Measurements from ENCODE around the gene GTF2E1. TPM values are rescaled to one million over a fixed set of nuclear protein-coding genes. Genes with fewer than 3 reads are reported as not detected.

GTF2E1 gene
- total and polyA plus RNA-seq, 10 of the 15 experiments (the other 5 are each of a cell fraction or from before 2014, with no cell fraction given): 9.2 to 24.9 (median 16.2) TPM

DNA sequence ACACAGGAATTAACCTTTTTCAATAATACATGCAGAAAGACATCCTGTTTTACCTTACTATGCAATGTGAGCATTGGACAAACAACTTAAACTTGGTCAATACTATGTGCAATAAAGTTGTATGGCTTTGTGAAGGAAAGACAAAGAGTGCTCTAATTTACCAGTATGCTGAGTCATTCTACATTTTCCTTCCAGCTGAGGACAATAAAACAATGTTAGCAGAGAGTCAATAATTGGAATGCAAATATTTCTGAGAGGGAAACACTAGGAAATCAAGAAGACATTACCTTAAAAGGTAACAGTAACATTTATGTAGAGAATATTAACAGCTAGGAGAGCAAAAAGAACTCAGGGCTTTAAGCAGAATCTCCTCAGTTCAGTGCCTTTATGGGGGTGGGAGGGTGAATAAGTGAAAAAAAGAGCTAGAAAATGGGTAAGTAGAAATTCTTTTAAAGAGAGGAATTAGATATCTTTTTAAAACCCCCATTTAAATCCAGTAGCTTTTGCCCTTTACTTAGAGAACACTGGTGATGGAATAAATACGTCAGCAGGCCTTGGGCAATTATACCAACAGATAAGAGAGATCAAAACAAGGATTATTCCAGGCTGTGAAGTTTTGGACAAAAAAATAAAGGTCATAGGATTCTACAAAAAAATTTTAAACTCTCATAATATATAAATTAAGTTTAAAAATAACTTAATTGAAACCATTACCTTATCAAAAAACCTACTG is 48.9 kb upstream of the GTF2E1 start:
- SMC1A ChIA-PET (ENCODE audit: uncharacterized antibody, unreplicated experiment): interaction anchor here (1.1 to 1.2 kb wide), 3 partner anchors 15 to 93 kb away, joined by 3 to 7 read pairs (median 4); no protein-coding TSS in a partner anchor
- Histone ChIP-seq H4K20me1 (ENCODE audit: control insufficient read depth, insufficient read depth) (no peaks in the 10 kb centered on the region), H3K4me1 (ENCODE audit: control insufficient read depth, insufficient read depth, low read length) (peaks cover 3% of the 10 kb centered on the region; the same call in 1 of the 2 replicates), H3K4me2 (ENCODE audit: control insufficient read depth, insufficient read depth) (no peak overlapping the region), H3K79me2 (ENCODE audit: control insufficient read depth, insufficient read depth, low read length) (no peaks in the 10 kb centered on the region), H3K9ac (ENCODE audit: control insufficient read depth, insufficient read depth, low read length) (no peak overlapping the region), H3K27me3 (replicated peaks in 1 of 2; ENCODE audit: control insufficient read depth in 2 of 2, insufficient read depth in 2 of 2, low read length in 1 of 2) (no peaks in the 10 kb centered on the region), H3K4me3 (no peak overlapping the region), H3K36me3 (ENCODE audit: control insufficient read depth in 2 of 2, insufficient read depth in 2 of 2, low read length in 1 of 2) (peaks cover 0 to 9% of the 10 kb centered on the region in 2 experiments; a peak in 1 of 4 replicates), H3K9me3 (replicated peaks; ENCODE audit: control insufficient read depth, insufficient read depth, low read length) (no peaks in the 10 kb centered on the region), H3K27ac (ENCODE audit: control insufficient read depth, insufficient read depth) (no peak overlapping the region), H2AFZ (ENCODE audit: control insufficient read depth, low read depth, low read length) (no peak overlapping the region)
- POLR2A ChIA-PET: interaction anchor here (1.4 kb wide), 1 partner anchor 15 kb away, joined by 3 read pairs; no protein-coding TSS in a partner anchor
- ATAC-seq: no peak
- TF ChIP-seq, protein P1, sequence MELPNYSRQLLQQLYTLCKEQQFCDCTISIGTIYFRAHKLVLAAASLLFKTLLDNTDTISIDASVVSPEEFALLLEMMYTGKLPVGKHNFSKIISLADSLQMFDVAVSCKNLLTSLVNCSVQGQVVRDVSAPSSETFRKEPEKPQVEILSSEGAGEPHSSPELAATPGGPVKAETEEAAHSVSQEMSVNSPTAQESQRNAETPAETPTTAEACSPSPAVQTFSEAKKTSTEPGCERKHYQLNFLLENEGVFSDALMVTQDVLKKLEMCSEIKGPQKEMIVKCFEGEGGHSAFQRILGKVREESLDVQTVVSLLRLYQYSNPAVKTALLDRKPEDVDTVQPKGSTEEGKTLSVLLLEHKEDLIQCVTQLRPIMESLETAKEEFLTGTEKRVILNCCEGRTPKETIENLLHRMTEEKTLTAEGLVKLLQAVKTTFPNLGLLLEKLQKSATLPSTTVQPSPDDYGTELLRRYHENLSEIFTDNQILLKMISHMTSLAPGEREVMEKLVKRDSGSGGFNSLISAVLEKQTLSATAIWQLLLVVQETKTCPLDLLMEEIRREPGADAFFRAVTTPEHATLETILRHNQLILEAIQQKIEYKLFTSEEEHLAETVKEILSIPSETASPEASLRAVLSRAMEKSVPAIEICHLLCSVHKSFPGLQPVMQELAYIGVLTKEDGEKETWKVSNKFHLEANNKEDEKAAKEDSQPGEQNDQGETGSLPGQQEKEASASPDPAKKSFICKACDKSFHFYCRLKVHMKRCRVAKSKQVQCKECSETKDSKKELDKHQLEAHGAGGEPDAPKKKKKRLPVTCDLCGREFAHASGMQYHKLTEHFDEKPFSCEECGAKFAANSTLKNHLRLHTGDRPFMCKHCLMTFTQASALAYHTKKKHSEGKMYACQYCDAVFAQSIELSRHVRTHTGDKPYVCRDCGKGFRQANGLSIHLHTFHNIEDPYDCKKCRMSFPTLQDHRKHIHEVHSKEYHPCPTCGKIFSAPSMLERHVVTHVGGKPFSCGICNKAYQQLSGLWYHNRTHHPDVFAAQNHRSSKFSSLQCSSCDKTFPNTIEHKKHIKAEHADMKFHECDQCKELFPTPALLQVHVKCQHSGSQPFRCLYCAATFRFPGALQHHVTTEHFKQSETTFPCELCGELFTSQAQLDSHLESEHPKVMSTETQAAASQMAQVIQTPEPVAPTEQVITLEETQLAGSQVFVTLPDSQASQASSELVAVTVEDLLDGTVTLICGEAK (IDR thresholded peaks at IDR 0.05; ENCODE audit: borderline replicate concordance): 0 out of 2 replicates have a peak, but pooled peaks have one; percentile 24
- TF ChIP-seq SREBF2 (IDR thresholded peaks at IDR 0.05; ENCODE audit: low read length) (no peak), SMAD1 (IDR thresholded peaks at IDR 0.05; ENCODE audit: low read depth, partially characterized antibody) (no peak), CHD2 (IDR thresholded peaks at IDR 0.05; ENCODE audit: borderline replicate concordance, low read depth, low read length) (no peak), SPI1 (IDR thresholded peaks at IDR 0.05; ENCODE audit: borderline replicate concordance, insufficient read depth, low read depth, low read length) (no peak)
- RAD21 ChIA-PET (ENCODE audit: unreplicated experiment): no interaction called here
- WGBS (ENCODE audit: insufficient coverage, insufficient replicate concordance, low lambda C conversion rate, missing lambda C conversion rate): 100% methylated on average over 1 of the region's 1 CpG
- intact Hi-C loops (cut with micrococcal nuclease; ENCODE audit: unreplicated experiment) (no loop called here), in situ Hi-C loops (cut with MboI) (no loop called here)
- CTCF ChIA-PET: interaction anchor here (0.7 to 1.5 kb wide), 7 partner anchors 10 to 126 kb away, joined by 3 to 7 read pairs (median 3); no protein-coding TSS in a partner anchor
- no peak for FAIRE-seq
- DNase-seq (ENCODE audit: low read depth, low spot score): no peak
- no TSS peak for BruUV-seq (replicated peaks)
